K562 (cell line): ENCODE measurements around the gene SMG6. TPM values are rescaled to one million over a fixed set of nuclear protein-coding genes. Genes with fewer than 3 reads are reported as not detected.

Source experiments
- ATAC-seq: fragments of 200-7000 bp; cut with Tn5 transposase; 3 replicates; pipeline ENCODE4 v1.9.1; 2020; ENCODE audit warnings: moderate library complexity
- BruUV-seq: library from RNA; stranded (reverse); fragments of 400-500 nt; replicated peaks from 2 replicates; lab custom pipeline; 2021; lab: Mats Ljungman, UMichigan
- CTCF ChIA-PET: fragments of 300-600 bp; formaldehyde crosslinking; extraction: SDS; loops from one replicate; lab custom pipeline; 2021; ENCODE audit warnings: low intra/inter-chr PET ratio; lab: Yijun Ruan, JAX
- POLR2A ChIA-PET: fragments of 300-600, 350-650 bp; sonication (Branson Sonifier 250); formaldehyde crosslinking; extraction: SDS; loops from one replicate; lab custom pipeline; 2021; ENCODE audit warnings: antibody characterized with exemption, inconsistent platforms; lab: Yijun Ruan, JAX
- DNase-seq, 4 experiments: peaks; one replicate each; pipeline versions ENCODE4 v3.0.0 to v3.0.0-alpha.2; 2011 to 2018; ENCODE audit warnings: low spot score in 3 of 4, mixed read lengths in 3 of 4; ENCODE audit errors: extremely low read depth in 1 of 4
- FAIRE-seq: peaks from 2 replicates; lab custom pipeline; 2011; peaks lifted over from hg19 to GRCh38; lab: Jason Lieb, UNC
- H2AFZ ChIP-seq: 2 replicates; pipeline ENCODE4 v1.6.0; 2011; ENCODE audit warnings: low read depth, low read length, control low read depth, inconsistent platforms
- H3K27ac ChIP-seq: fragments of 200-600 bp; 3 replicates; pipeline ENCODE4 v1.8.0; 2011; ENCODE audit warnings: low read depth, mild to moderate bottlenecking, control low read depth, inconsistent platforms, low read length, moderate library complexity, mixed read lengths; ENCODE audit errors: extremely low read depth
- H3K27me3 ChIP-seq, 2 experiments: fragments of 300-600 bp in 1 of 2; 2 replicates in 1 of 2; 3 replicates in 1 of 2; pipeline versions ENCODE4 v1.6.0 to v1.8.0; 2011; ENCODE audit warnings: inconsistent platforms in 2 of 2, low read length in 2 of 2, mild to moderate bottlenecking in 1 of 2, mixed read lengths in 1 of 2, moderate library complexity in 1 of 2; ENCODE audit not compliant: control insufficient read depth in 2 of 2, insufficient read depth in 2 of 2
- H3K36me3 ChIP-seq: fragments of 300-600 bp; 3 replicates; pipeline ENCODE4 v1.8.0; 2011; ENCODE audit warnings: mild to moderate bottlenecking, low read length, inconsistent platforms; ENCODE audit not compliant: control insufficient read depth, insufficient read depth
- H3K4me1 ChIP-seq, 2 experiments: fragments of 200-600 bp in 1 of 2; replicated peaks in 1 of 2; 2 replicates in 1 of 2; 3 replicates in 1 of 2; pipeline versions ENCODE4 v1.5.1 to v1.8.0; 2011; ENCODE audit warnings: inconsistent platforms in 2 of 2, low read length in 2 of 2, mild to moderate bottlenecking in 1 of 2, mixed read lengths in 1 of 2, moderate library complexity in 1 of 2; ENCODE audit not compliant: control insufficient read depth in 2 of 2, insufficient read depth in 2 of 2
- H3K4me2 ChIP-seq: 2 replicates; pipeline ENCODE4 v1.6.1; 2011; ENCODE audit warnings: low read length, control low read depth, inconsistent platforms, mixed read lengths; ENCODE audit not compliant: insufficient read depth
- H3K4me3 ChIP-seq: fragments of 200-600 bp; sonication (generic), shearing (Covaris generic); 2 replicates; pipeline ENCODE4 v1.5.1; 2016; ENCODE audit warnings: control low read depth, inconsistent platforms
- H3K79me2 ChIP-seq: fragments of 200-600 bp; 3 replicates; pipeline ENCODE4 v1.8.0; 2011; ENCODE audit warnings: low read length, inconsistent platforms; ENCODE audit not compliant: control insufficient read depth, insufficient read depth
- H3K9ac ChIP-seq, 2 experiments: 2 replicates each; pipeline versions ENCODE4 v1.6.0 to v1.6.1; 2011; ENCODE audit warnings: low read depth in 2 of 2, low read length in 2 of 2, control low read depth in 1 of 2, inconsistent platforms in 1 of 2, mild to moderate bottlenecking in 1 of 2, mixed read lengths in 1 of 2; ENCODE audit not compliant: insufficient read depth in 1 of 2
- H3K9me1 ChIP-seq: one replicate; pipeline ENCODE4 v1.6.0; 2011; ENCODE audit warnings: inconsistent platforms, mild to moderate bottlenecking, low read length, moderate library complexity; ENCODE audit not compliant: control insufficient read depth, insufficient read depth
- H3K9me3 ChIP-seq: replicated peaks from 2 replicates; pipeline ENCODE4 v1.5.1; 2011; ENCODE audit warnings: low read depth, low read length, inconsistent platforms; ENCODE audit not compliant: control insufficient read depth, insufficient read depth
- H4K20me1 ChIP-seq: replicated peaks from 2 replicates; pipeline ENCODE4 v1.6.1; 2011; ENCODE audit warnings: low read length, inconsistent platforms, mixed read lengths; ENCODE audit not compliant: control insufficient read depth, insufficient read depth
- CBFA2T3 ChIP-seq: fragments of 450-650 bp; IDR thresholded peaks from 2 replicates; pipeline ENCODE4 v1.6.1; 2017
- ELF2 ChIP-seq: fragments of 250-450 bp; sonication (Bioruptor Pico); IDR thresholded peaks from 2 replicates; pipeline ENCODE4 v1.5.0; 2021; ENCODE audit warnings: mild to moderate bottlenecking
- KAT8 ChIP-seq: fragments of 450-650 bp; IDR thresholded peaks from 2 replicates; pipeline ENCODE4 v1.6.1; 2016; ENCODE audit warnings: low read depth, mild to moderate bottlenecking
- KHSRP ChIP-seq: fragments of 450-650 bp; IDR thresholded peaks from 2 replicates; pipeline ENCODE4 v1.6.1; 2017
- ZNF24 ChIP-seq: fragments of 450-650 bp; IDR thresholded peaks from 2 replicates; pipeline ENCODE4 v1.6.1; 2016
- WGBS: fragments of 100-300 bp; shearing (Covaris generic); methylation state at CpG from one replicate; pipeline ENCODE4 v1.1.6; 2016; ENCODE audit warnings: low coverage, mixed read lengths; ENCODE audit not compliant: insufficient coverage; ENCODE audit errors: missing lambda C conversion rate; 5-methylcytosine and 5-hydroxymethylcytosine counted together
- in situ Hi-C: fragments of 300-500 bp; cut with MboI; formaldehyde crosslinking; loops from 4 replicates; pipeline ENCODE4 v1.15.0; 2018; ENCODE audit warnings: inconsistent platforms, mixed read lengths
- intact Hi-C: fragments of 100-400 bp; cut with micrococcal nuclease; formaldehyde crosslinking; loops from 2 replicates; pipeline ENCODE4 v1.14.2; 2022
- polyA plus RNA-seq, 8 experiments: library from polyadenylated mRNA; depleted of rRNA in 4 of 8; stranded (reverse) in 5 of 8; unstranded in 3 of 8; fragments of >200 nt; fragmentation: Nextera tagmentation in 2 of 8; fragmentation: Illumina TruSeq in 1 of 8; extraction: Ambion mirVana in 2 of 8; extraction: Trizol in 1 of 8; gene quantifications; 2 replicates each; pipeline versions ENCODE4 v1.2.1 to v1.2.3, GENCODE V29; 2011 to 2014; ENCODE audit warnings: inconsistent platforms in 1 of 8, missing spikeins in 1 of 8
- total RNA-seq, 7 experiments: library from RNA; depleted of rRNA in 6 of 7; stranded (reverse); fragments of >200 nt in 6 of 7; fragmentation: Illumina TruSeq in 2 of 7; extraction: Trizol in 2 of 7; gene quantifications; 2 replicates each; pipeline versions ENCODE4 v1.2.1 to v1.2.3, GENCODE V29; 2011 to 2021; ENCODE audit warnings: low replicate concordance in 1 of 7
- TF ChIP-seq, protein P1 (sequence below): fragments of 250-450 bp; sonication (Bioruptor Pico); IDR thresholded peaks from 2 replicates; pipeline ENCODE4 v1.8.0; 2021; ENCODE audit warnings: moderate library complexity, mild to moderate bottlenecking, inconsistent platforms
- TF ChIP-seq, protein P2 (sequence below): sonication (generic); formaldehyde crosslinking; IDR thresholded peaks from 2 replicates; pipeline ENCODE4 v1.8.0; 2022; ENCODE audit warnings: mild to moderate bottlenecking, missing genetic modification reagents, borderline replicate concordance

The SMG6 gene
- total and polyA plus RNA-seq, 9 of the 15 experiments (the other 6 are each of a cell fraction or from before 2014, with no cell fraction given), result 0.44 to 13.9 (median 6.0) TPM

DNA sequence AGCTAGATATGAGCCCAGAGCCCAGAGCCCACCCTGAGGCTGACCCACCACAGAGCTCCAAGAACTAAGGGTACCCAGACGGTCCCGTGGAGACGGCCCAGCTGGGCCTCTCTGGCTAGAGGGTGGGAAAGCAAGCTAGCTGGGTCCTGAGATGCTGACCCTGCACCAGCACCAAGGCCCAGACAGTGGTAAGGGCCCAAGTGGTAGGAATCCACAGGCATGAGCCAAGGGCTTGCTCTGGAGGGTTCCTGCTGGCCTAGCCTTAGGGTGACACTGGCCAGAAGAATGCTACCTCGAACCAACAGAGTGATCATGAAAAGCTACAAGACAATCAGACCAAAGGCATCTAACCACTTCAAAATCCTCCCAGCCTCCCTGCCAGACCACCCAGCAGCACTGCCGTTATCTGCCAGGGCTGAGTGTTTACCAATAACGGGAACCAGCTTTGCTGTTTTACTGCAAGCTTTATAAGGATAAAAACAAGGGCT lies 235.5 kb downstream of the SMG6 start:
- no peak for ATAC-seq
- Histone ChIP-seq H2AFZ (no peak overlapping the region), H4K20me1 (no peaks in the 10 kb centered on the region), H3K79me2 (no peaks in the 10 kb centered on the region), H3K36me3 (peaks cover 21% of the 10 kb centered on the region; the same call in 2 of the 3 replicates), H3K9me3 (no peaks in the 10 kb centered on the region), H3K27me3 (no peaks in the 10 kb centered on the region), H3K27ac (no peak overlapping the region), H3K4me2 (no peak overlapping the region), H3K4me1 (peaks cover 0 to 6% of the 10 kb centered on the region in 2 experiments; a peak in 1 of 5 replicates), H3K4me3 (no peak overlapping the region), H3K9ac (no peak overlapping the region), H3K9me1 (no peaks in the 10 kb centered on the region)
- WGBS, result 82% methylated on average over 5 of the region's 6 CpGs
- no peak for FAIRE-seq
- in situ Hi-C loops (loop anchor here (10.0 kb wide), 1 partner anchor 177 kb away; no protein-coding TSS in a partner anchor), intact Hi-C loops (no loop called here)
- BruUV-seq, result no TSS peak
- DNase-seq, result no peak
- CTCF ChIA-PET, result no interaction called here
- POLR2A ChIA-PET, result interaction anchor here (1.1 kb wide), 1 partner anchor 9 kb away, joined by 4 read pairs; no protein-coding TSS in a partner anchor
- TF ChIP-seq, protein P1, sequence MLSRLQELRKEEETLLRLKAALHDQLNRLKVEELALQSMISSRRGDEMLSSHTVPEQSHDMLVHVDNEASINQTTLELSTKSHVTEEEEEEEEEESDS, result no peak
- TF ChIP-seq CBFA2T3 (no peak), ZNF24 (no peak), KHSRP (no peak), KAT8 (no peak), ELF2 (CRISPR knock-in tag) (no peak)
- TF ChIP-seq, protein P2, sequence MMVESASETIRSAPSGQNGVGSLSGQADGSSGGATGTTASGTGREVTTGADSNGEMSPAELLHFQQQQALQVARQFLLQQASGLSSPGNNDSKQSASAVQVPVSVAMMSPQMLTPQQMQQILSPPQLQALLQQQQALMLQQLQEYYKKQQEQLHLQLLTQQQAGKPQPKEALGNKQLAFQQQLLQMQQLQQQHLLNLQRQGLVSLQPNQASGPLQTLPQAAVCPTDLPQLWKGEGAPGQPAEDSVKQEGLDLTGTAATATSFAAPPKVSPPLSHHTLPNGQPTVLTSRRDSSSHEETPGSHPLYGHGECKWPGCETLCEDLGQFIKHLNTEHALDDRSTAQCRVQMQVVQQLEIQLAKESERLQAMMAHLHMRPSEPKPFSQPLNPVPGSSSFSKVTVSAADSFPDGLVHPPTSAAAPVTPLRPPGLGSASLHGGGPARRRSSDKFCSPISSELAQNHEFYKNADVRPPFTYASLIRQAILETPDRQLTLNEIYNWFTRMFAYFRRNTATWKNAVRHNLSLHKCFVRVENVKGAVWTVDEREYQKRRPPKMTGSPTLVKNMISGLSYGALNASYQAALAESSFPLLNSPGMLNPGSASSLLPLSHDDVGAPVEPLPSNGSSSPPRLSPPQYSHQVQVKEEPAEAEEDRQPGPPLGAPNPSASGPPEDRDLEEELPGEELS, result no peak
